ENCODE data around the gene VAMP2.
"Not testable (repeated sequence)": the region's sequence is repeated elsewhere in the genome, so short reads cannot be mapped to it uniquely, and the experiment has no call there.

Gene VAMP2

GRCh38 chr17:8173871-8174322 lies 11.1 kb upstream of the VAMP2 start:
- no peak for TF ChIP-seq CTCF (IDR thresholded peaks at IDR 0.05; ENCODE audit: insufficient read depth, low read depth, low read length, missing control alignments)
- DNase-seq (ENCODE audit: low read depth): no peak
- peak overlapping the region; percentile 74 for H3K4me3 ChIP-seq (ENCODE audit: low read depth, low read length)

GRCh38 chr17:8173056-8173870 lies 10.5 kb upstream of the VAMP2 start:
- peak overlapping the region; percentile 74 for H3K4me3 ChIP-seq (ENCODE audit: low read depth, low read length)
- no peak for TF ChIP-seq CTCF (IDR thresholded peaks at IDR 0.05; ENCODE audit: insufficient read depth, low read depth, low read length, missing control alignments)
- DNase-seq (ENCODE audit: low read depth): peak; percentile 99

- DNase-seq (ENCODE audit: low read depth); H3K4me3 ChIP-seq (ENCODE audit: low read depth, low read length): not testable (repeated sequence)
These were observed 7.4 kb upstream of the VAMP2 start for GRCh38 chr17:8170186-8170585.

- DNase-seq (ENCODE audit: low read depth): no peak
- TF ChIP-seq CTCF (IDR thresholded peaks at IDR 0.05; ENCODE audit: insufficient read depth, low read depth, low read length, missing control alignments): no peak
- H3K4me3 ChIP-seq (ENCODE audit: low read depth, low read length): no peak overlapping the region
These were observed 4.8 kb upstream of the VAMP2 start for GRCh38 chr17:8167526-8167925.

GRCh38 chr17:8166731-8167130 lies 4.0 kb upstream of the VAMP2 start:
- H3K4me3 ChIP-seq (ENCODE audit: low read depth, low read length): no peak overlapping the region
- no peak for TF ChIP-seq CTCF (IDR thresholded peaks at IDR 0.05; ENCODE audit: insufficient read depth, low read depth, low read length, missing control alignments)
- DNase-seq (ENCODE audit: low read depth): no peak

GRCh38 chr17:8164815-8165131 lies 2.0 kb upstream of the VAMP2 start:
- no peak for DNase-seq (ENCODE audit: low read depth)
- no peak overlapping the region for H3K4me3 ChIP-seq (ENCODE audit: low read depth, low read length)
- TF ChIP-seq CTCF (IDR thresholded peaks at IDR 0.05; ENCODE audit: insufficient read depth, low read depth, low read length, missing control alignments): no peak

GRCh38 chr17:8163978-8164814 lies 1.4 kb upstream of the VAMP2 start:
- no peak for TF ChIP-seq CTCF (IDR thresholded peaks at IDR 0.05; ENCODE audit: insufficient read depth, low read depth, low read length, missing control alignments)
- no peak overlapping the region for H3K4me3 ChIP-seq (ENCODE audit: low read depth, low read length)
- peak; percentile 53 for DNase-seq (ENCODE audit: low read depth)

Data from GM12865 (cell line).